Measurements from ENCODE around the gene SLC36A3.

SLC36A3 gene

DNA sequence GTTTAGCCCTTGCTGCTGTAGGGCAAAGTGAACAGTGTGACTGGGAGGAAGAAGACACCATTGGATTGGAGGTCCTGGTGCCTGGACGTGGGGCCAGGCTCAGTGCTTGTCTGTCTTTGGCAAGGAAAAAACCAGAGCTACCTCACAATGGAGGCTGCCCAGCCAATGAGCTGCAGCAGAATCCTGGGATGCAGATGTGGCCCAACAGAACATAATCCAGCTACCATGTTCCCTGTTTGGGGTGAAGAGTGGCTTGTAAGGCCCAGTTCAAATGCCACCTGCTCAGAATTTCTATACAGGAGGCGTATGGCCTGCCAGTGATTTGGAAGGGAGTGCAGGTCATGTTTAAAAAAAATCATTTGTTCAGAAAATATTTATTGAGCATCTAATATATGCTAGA is at the start of gene SLC36A3:
Gene SLC36A3 (minus strand): TSS at position 101 of the 400 bp plus-strand sequence. CDS start 412 bp downstream, outside the sequence.
- no peak within 1 kb of the TSS for H3K9ac ChIP-seq
- TF ChIP-seq Cebpa-rat (IDR thresholded peaks at IDR 0.05) = no peak
- no peak within 1 kb of the TSS for H3K27ac ChIP-seq

DNA sequence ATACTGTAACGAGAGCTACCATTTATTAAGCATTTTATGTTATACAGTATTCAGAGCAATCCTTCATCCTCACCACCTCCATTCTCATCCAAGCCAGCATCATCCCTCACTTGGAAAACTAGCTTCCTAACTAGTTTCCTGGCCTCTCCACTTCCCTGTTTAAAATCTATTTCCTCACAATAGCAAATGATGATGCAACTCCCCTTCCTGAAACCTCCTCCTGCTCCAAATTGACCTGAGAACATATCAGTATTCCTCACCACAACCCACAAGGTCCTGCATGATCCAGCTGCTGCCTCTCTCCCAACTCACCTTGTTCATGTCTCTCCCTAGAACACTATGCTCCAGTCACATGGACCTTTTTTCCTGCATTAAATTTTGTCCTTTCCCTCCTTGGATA is 48.1 kb upstream of the SLC36A3 start:
- H3K4me2 ChIP-seq = peak overlapping the region in 1 of 11 experiments; percentile 22; a peak in 1 of 22 replicates
- no peak overlapping the region for H3K4me3 ChIP-seq
- peaks cover 0 to 8% (median 0%) of the 10 kb centered on the region in 10 experiments; a peak in 6 of 20 replicates for H3K4me1 ChIP-seq
- no peak overlapping the region for H3K27ac ChIP-seq
- no peaks in the 10 kb centered on the region for H3K9me3 ChIP-seq (replicated peaks in 1 of 11)
- no peaks in the 10 kb centered on the region for H3K36me3 ChIP-seq
- H4K20me1 ChIP-seq = no peaks in the 10 kb centered on the region
- no peaks in the 10 kb centered on the region for H3K27me3 ChIP-seq
- H3K9ac ChIP-seq = no peak overlapping the region
- TF ChIP-seq Cebpa-rat (IDR thresholded peaks at IDR 0.05) = peak in 2 of 11 experiments; percentile 24 to 31; a peak in 2 of 22 replicates

More for the DNA sequence above, at the start of gene SLC36A3:
- Histone ChIP-seq H3K36me3 (no peaks in the 10 kb centered on the region), H4K20me1 (no peaks in the 10 kb centered on the region), H3K4me2 (no peak within 1 kb of the TSS), H3K4me1 (no peaks in the 10 kb centered on the region), H3K27me3 (no peaks in the 10 kb centered on the region), H3K9me3 (replicated peaks in 1 of 11) (0 out of 22 replicates have a peak, but pooled peaks cover 0 to under 1% (median 0%) of the 10 kb centered on the region in 11 experiments), H3K4me3 (no peak within 1 kb of the TSS)

DNA sequence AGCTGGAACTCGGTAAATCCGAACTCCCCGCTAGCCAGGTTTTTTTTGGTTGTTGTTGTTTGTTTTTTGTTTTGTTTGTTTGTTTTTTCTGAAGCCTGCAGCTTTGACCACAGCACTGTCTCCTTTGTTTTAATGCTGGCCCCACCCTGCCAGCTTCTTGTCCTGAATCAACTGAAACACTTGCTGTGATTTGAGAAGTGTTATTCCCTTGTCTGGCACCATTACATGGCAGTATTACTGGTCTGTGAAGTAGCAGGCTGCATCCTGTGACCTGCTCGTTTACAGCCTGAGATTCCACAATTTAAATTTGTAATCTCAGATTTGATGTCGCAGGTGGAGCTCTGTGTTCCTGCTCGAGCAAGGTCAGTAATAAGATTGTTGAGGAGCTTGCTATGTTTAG is 45.2 kb upstream of the SLC36A3 start:
- H3K9me3 ChIP-seq (replicated peaks in 1 of 11) = peaks cover 0 to 5% (median 0%) of the 10 kb centered on the region in 11 experiments; a peak in 1 of 22 replicates
- no peak for TF ChIP-seq Cebpa-rat (IDR thresholded peaks at IDR 0.05)
- H3K4me2 ChIP-seq = no peak overlapping the region
- no peak overlapping the region for H3K27ac ChIP-seq
- H3K4me3 ChIP-seq = no peak overlapping the region
- H4K20me1 ChIP-seq = no peaks in the 10 kb centered on the region
- no peaks in the 10 kb centered on the region for H3K27me3 ChIP-seq
- no peak overlapping the region for H3K9ac ChIP-seq
- H3K4me1 ChIP-seq = peaks cover 7 to 19% (median 14%) of the 10 kb centered on the region in 10 experiments; a peak in 16 of 20 replicates
- H3K36me3 ChIP-seq = no peaks in the 10 kb centered on the region

GRCh38 chr5:151347369-151347768 is 43.8 kb upstream of the SLC36A3 start, which contains the start of gene SLC36A2:
Gene SLC36A2 (minus strand): TSS chr5:151347559. CDS start chr5:151347460, 99 bp downstream.
- H3K9ac ChIP-seq = no peak within 1 kb of the TSS
- no peaks in the 10 kb centered on the region for H3K36me3 ChIP-seq
- H3K4me1 ChIP-seq = peaks cover 7 to 19% (median 14%) of the 10 kb centered on the region in 10 experiments; a peak in 16 of 20 replicates
- no peak within 1 kb of the TSS for H3K4me3 ChIP-seq
- H3K9me3 ChIP-seq (replicated peaks in 1 of 11) = peaks cover 0 to 5% (median 0%) of the 10 kb centered on the region in 11 experiments; a peak in 1 of 22 replicates
- no peak within 1 kb of the TSS for H3K27ac ChIP-seq
- H4K20me1 ChIP-seq = no peaks in the 10 kb centered on the region
- no peak within 1 kb of the TSS for H3K4me2 ChIP-seq
- no peak for TF ChIP-seq Cebpa-rat (IDR thresholded peaks at IDR 0.05)
- no peaks in the 10 kb centered on the region for H3K27me3 ChIP-seq

- Histone ChIP-seq H3K4me2 (peak overlapping the region in 10 of 11 experiments; percentile 5 to 50 (median 32); a peak in 16 of 22 replicates), H4K20me1 (no peaks in the 10 kb centered on the region), H3K9me3 (replicated peaks in 1 of 11) (peaks cover 0 to 5% (median 0%) of the 10 kb centered on the region in 11 experiments; a peak in 2 of 22 replicates), H3K27me3 (no peaks in the 10 kb centered on the region), H3K4me1 (peaks cover 6 to 17% (median 12%) of the 10 kb centered on the region in 10 experiments; a peak in 16 of 20 replicates), H3K4me3 (no peak overlapping the region), H3K27ac (no peak overlapping the region), H3K36me3 (no peaks in the 10 kb centered on the region), H3K9ac (no peak overlapping the region)
- no peak for TF ChIP-seq Cebpa-rat (IDR thresholded peaks at IDR 0.05)
Observed at GRCh38 chr5:151345808-151346478, 42.4 kb upstream of the SLC36A3 start.

DNA sequence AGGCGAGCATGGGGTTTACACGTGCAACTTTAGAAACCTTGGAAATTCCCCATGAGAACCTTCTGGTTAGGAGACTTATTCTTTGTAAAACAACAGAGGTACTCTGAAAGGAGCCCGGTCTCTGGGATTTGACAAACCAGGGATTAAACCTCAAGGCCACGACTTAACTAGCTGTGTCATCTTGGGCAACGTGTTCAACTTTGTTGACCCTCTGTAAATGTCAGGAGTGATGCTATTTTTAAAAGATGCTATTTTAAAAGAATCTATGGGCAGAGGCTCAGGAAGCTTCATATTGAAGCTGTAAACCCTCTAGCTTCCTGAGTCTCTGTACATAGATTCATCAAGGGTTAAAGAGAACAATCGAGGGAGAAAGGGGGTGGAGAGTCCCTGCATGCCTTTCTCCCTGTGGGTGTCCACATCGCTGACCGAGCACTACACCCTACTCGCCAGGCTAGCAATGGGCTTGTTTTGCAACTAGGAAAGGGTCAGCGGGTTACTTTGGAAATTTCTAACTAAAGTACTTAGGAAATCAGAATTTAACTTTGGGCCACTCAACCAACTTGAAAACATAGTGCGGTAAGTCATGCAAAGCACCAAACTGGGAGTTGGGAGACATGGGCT is 41.7 kb upstream of the SLC36A3 start:
- Histone ChIP-seq H3K27me3 (no peaks in the 10 kb centered on the region), H3K4me2 (peak overlapping the region in 10 of 11 experiments; percentile 8 to 50 (median 37); a peak in 18 of 22 replicates), H3K27ac (no peak overlapping the region), H4K20me1 (no peaks in the 10 kb centered on the region), H3K36me3 (no peaks in the 10 kb centered on the region), H3K4me3 (no peak overlapping the region), H3K9ac (no peak overlapping the region), H3K9me3 (replicated peaks in 1 of 11) (peaks cover 0 to 5% (median 0%) of the 10 kb centered on the region in 11 experiments; a peak in 2 of 22 replicates), H3K4me1 (peaks cover 6 to 17% (median 12%) of the 10 kb centered on the region in 10 experiments; a peak in 16 of 20 replicates)
- TF ChIP-seq Cebpa-rat (IDR thresholded peaks at IDR 0.05) = no peak

DNA sequence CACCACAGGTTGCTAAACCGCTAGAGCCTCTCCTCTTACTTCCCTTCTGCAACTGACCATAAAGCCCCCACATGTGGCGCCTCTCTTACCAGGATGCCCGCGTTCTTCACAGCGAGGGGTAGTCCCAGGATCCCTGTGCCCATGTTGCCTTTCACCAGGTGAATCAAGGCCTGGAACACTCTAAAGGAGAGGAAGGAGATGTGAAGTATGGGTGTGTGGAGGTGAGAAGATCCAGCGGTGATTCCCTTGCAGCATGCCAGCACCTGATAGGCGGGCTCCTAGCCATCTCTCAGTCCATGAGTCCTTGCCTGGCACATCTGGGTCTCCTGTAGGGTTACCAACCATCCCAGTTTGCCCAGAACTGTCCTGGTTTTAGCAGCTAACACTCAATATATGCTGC is 40.5 kb upstream of the SLC36A3 start:
- peaks cover 6 to 17% (median 12%) of the 10 kb centered on the region in 10 experiments; a peak in 16 of 20 replicates for H3K4me1 ChIP-seq
- H3K4me3 ChIP-seq = no peak overlapping the region
- H3K9ac ChIP-seq = no peak overlapping the region
- no peak overlapping the region for H3K27ac ChIP-seq
- H3K36me3 ChIP-seq = no peaks in the 10 kb centered on the region
- no peak overlapping the region for H3K4me2 ChIP-seq
- TF ChIP-seq Cebpa-rat (IDR thresholded peaks at IDR 0.05) = no peak
- H4K20me1 ChIP-seq = no peaks in the 10 kb centered on the region
- peaks cover 0 to 5% (median 0%) of the 10 kb centered on the region in 11 experiments; a peak in 2 of 22 replicates for H3K9me3 ChIP-seq (replicated peaks in 1 of 11)
- H3K27me3 ChIP-seq = no peaks in the 10 kb centered on the region

GRCh38 chr5:151340004-151340403 is 36.4 kb upstream of the SLC36A3 start:
- no peak overlapping the region for H3K4me2 ChIP-seq
- H3K36me3 ChIP-seq = no peaks in the 10 kb centered on the region
- no peak for TF ChIP-seq Cebpa-rat (IDR thresholded peaks at IDR 0.05)
- H4K20me1 ChIP-seq = no peaks in the 10 kb centered on the region
- peaks cover 0 to 5% (median 0%) of the 10 kb centered on the region in 11 experiments; a peak in 2 of 22 replicates for H3K9me3 ChIP-seq (replicated peaks in 1 of 11)
- no peak overlapping the region for H3K27ac ChIP-seq
- no peak overlapping the region for H3K4me3 ChIP-seq
- H3K27me3 ChIP-seq = no peaks in the 10 kb centered on the region
- H3K9ac ChIP-seq = no peak overlapping the region
- H3K4me1 ChIP-seq = peaks cover 0 to 5% (median under 1%) of the 10 kb centered on the region in 10 experiments; a peak in 9 of 20 replicates

GRCh38 chr5:151338734-151339133 is 35.2 kb upstream of the SLC36A3 start:
- H4K20me1 ChIP-seq = no peaks in the 10 kb centered on the region
- no peaks in the 10 kb centered on the region for H3K36me3 ChIP-seq
- no peak overlapping the region for H3K4me2 ChIP-seq

More at GRCh38 chr5:151338734-151339133, 35.2 kb upstream of the SLC36A3 start:
- Histone ChIP-seq H3K27ac (no peak overlapping the region), H3K4me1 (no peaks in the 10 kb centered on the region), H3K9ac (no peak overlapping the region), H3K4me3 (no peak overlapping the region), H3K27me3 (no peaks in the 10 kb centered on the region), H3K9me3 (replicated peaks in 1 of 11) (no peaks in the 10 kb centered on the region; a peak in 1 of 22 replicates)
- no peak for TF ChIP-seq Cebpa-rat (IDR thresholded peaks at IDR 0.05)

All from BLaER1 treated with 17β-estradiol and CSF1 and Interleukin-3, amounts not matched to agents 10 nM and 100 nM (cell line).